Keratinocyte (primary cell): Measurements from ENCODE around the gene PADI6. TPM values are rescaled to one million over a fixed set of nuclear protein-coding genes. Genes with fewer than 3 reads are reported as not detected.

Source experiments
- DNase-seq: peaks from one replicate; pipeline ENCODE4 v3.0.0-alpha.2; 2011; ENCODE audit warnings: low read depth, missing footprints, low spot score
- FAIRE-seq: peaks from 2 replicates; lab custom pipeline; 2011; peaks lifted over from hg19 to GRCh38; lab: Jason Lieb, UNC
- H2AFZ ChIP-seq: 2 replicates; pipeline ENCODE4 v1.6.0; 2012; ENCODE audit warnings: low read length, control low read depth, inconsistent platforms; ENCODE audit not compliant: control insufficient read depth
- H3K27ac ChIP-seq: 2 replicates; pipeline ENCODE4 v1.5.1; 2011; ENCODE audit warnings: low read length; ENCODE audit not compliant: control insufficient read depth, insufficient read depth
- H3K27me3 ChIP-seq: 3 replicates; pipeline ENCODE4 v1.6.0; 2011; ENCODE audit warnings: low read length; ENCODE audit not compliant: control insufficient read depth, insufficient read depth; ENCODE audit errors: extremely low read depth
- H3K36me3 ChIP-seq, 2 experiments: 2 replicates in 1 of 2; 3 replicates in 1 of 2; pipeline ENCODE4 v1.5.1; 2011; ENCODE audit warnings: low read length in 2 of 2, mild to moderate bottlenecking in 1 of 2; ENCODE audit not compliant: control insufficient read depth in 2 of 2, insufficient read depth in 2 of 2; ENCODE audit errors: extremely low read depth in 1 of 2
- H3K4me1 ChIP-seq: 3 replicates; pipeline ENCODE4 v1.5.1; 2011; ENCODE audit warnings: low read length; ENCODE audit not compliant: control insufficient read depth, insufficient read depth; ENCODE audit errors: extremely low read depth
- H3K4me2 ChIP-seq: 3 replicates; pipeline ENCODE4 v1.6.0; 2011; ENCODE audit warnings: low read depth, low read length; ENCODE audit not compliant: control insufficient read depth, insufficient read depth; ENCODE audit errors: extremely low read depth
- H3K4me3 ChIP-seq, 3 experiments: fragments of 200-600 bp in 1 of 3; sonication (generic) in 1 of 3; 2 replicates in 2 of 3; 3 replicates in 1 of 3; pipeline ENCODE4 v1.5.1; 2011 to 2016; ENCODE audit warnings: low read length in 3 of 3, mild to moderate bottlenecking in 3 of 3, control low read depth in 2 of 3, inconsistent platforms in 1 of 3, low read depth in 1 of 3, mixed read lengths in 1 of 3, mixed run types in 1 of 3, moderate library complexity in 1 of 3; ENCODE audit not compliant: control insufficient read depth in 2 of 3, insufficient read depth in 2 of 3; ENCODE audit errors: extremely low read depth in 1 of 3
- H3K79me2 ChIP-seq: 2 replicates; pipeline ENCODE4 v1.6.0; 2012; ENCODE audit warnings: low read length; ENCODE audit not compliant: control insufficient read depth, insufficient read depth
- H3K9ac ChIP-seq: 3 replicates; pipeline ENCODE4 v1.6.0; 2011; ENCODE audit warnings: low read length; ENCODE audit not compliant: control insufficient read depth, insufficient read depth; ENCODE audit errors: extremely low read depth
- H3K9me1 ChIP-seq: 3 replicates; pipeline ENCODE4 v1.6.0; 2011; ENCODE audit warnings: low read length; ENCODE audit not compliant: control insufficient read depth, insufficient read depth; ENCODE audit errors: extremely low read depth
- H3K9me3 ChIP-seq: 2 replicates; pipeline ENCODE4 v1.5.1; 2012; ENCODE audit warnings: low read depth, low read length; ENCODE audit not compliant: control insufficient read depth
- H4K20me1 ChIP-seq: 3 replicates; pipeline ENCODE4 v1.6.0; 2011; ENCODE audit warnings: low read length; ENCODE audit not compliant: control insufficient read depth, insufficient read depth; ENCODE audit errors: extremely low read depth
- EZH2 ChIP-seq: IDR thresholded peaks from one replicate; pipeline ENCODE4 v1.6.1; 2012; ENCODE audit warnings: inconsistent platforms, mild to moderate bottlenecking, low read length, moderate library complexity
- dilution Hi-C: fragments of 300-500 bp; cut with MboI; formaldehyde crosslinking; loops from one replicate; pipeline ENCODE4 v1.7.0; 2020; ENCODE audit warnings: low sequenced_read_pairs; ENCODE audit not compliant: extremely low pct_ligation_motif_present
- polyA plus RNA-seq, 5 experiments: library from polyadenylated mRNA; depleted of rRNA in 3 of 5; stranded (reverse) in 3 of 5; stranded (forward) in 1 of 5; unstranded in 1 of 5; fragments of >200 nt; gene quantifications; 1 replicate in 1 of 5; 2 replicates in 3 of 5; 3 replicates in 1 of 5; pipeline versions ENCODE4 v1.2.1 to v1.2.3, GENCODE V29; 2011 to 2012; ENCODE audit warnings: missing spikeins in 2 of 5, low read depth in 1 of 5, low replicate concordance in 1 of 5
- TF ChIP-seq, protein P1 (sequence below), 3 experiments: IDR thresholded peaks in 1 of 3; conservative IDR thresholded peaks in 1 of 3; optimal IDR thresholded peaks in 1 of 3; 2 replicates in 2 of 3; 3 replicates in 1 of 3; pipeline versions ENCODE3 to v1.5.1; 2011; ENCODE audit warnings: low read length in 3 of 3, mild to moderate bottlenecking in 3 of 3, moderate library complexity in 2 of 3, control low read depth in 1 of 3, inconsistent platforms in 1 of 3; ENCODE audit not compliant: insufficient read depth in 2 of 3; ENCODE audit errors: extremely low read depth in 1 of 3

PADI6 gene
- polyA plus RNA-seq, 1 donor (not counting 4 experiments of a cell fraction or from before 2014, with no cell fraction given) = not detected

- DNase-seq = no peak
- no peak overlapping the region for H3K27ac ChIP-seq
- H3K4me2 ChIP-seq = no peak overlapping the region
- TF ChIP-seq EZH2 = no peak
- TF ChIP-seq, protein P1, sequence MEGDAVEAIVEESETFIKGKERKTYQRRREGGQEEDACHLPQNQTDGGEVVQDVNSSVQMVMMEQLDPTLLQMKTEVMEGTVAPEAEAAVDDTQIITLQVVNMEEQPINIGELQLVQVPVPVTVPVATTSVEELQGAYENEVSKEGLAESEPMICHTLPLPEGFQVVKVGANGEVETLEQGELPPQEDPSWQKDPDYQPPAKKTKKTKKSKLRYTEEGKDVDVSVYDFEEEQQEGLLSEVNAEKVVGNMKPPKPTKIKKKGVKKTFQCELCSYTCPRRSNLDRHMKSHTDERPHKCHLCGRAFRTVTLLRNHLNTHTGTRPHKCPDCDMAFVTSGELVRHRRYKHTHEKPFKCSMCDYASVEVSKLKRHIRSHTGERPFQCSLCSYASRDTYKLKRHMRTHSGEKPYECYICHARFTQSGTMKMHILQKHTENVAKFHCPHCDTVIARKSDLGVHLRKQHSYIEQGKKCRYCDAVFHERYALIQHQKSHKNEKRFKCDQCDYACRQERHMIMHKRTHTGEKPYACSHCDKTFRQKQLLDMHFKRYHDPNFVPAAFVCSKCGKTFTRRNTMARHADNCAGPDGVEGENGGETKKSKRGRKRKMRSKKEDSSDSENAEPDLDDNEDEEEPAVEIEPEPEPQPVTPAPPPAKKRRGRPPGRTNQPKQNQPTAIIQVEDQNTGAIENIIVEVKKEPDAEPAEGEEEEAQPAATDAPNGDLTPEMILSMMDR (optimal IDR thresholded peaks at IDR 0.05 in 1 of 3, IDR thresholded peaks at IDR 0.05 in 1 of 3, conservative IDR thresholded peaks at IDR 0.05 in 1 of 3; ENCODE audit: extremely low read depth in 1 of 3, insufficient read depth in 2 of 3, low read length in 3 of 3) = no peak
- H3K27me3 ChIP-seq = no peaks in the 10 kb centered on the region
- H3K9me3 ChIP-seq = no peaks in the 10 kb centered on the region
- peaks cover 11% of the 10 kb centered on the region for H3K4me1 ChIP-seq
- FAIRE-seq = no peak
- H3K9me1 ChIP-seq = no peaks in the 10 kb centered on the region
- H3K9ac ChIP-seq = no peak overlapping the region
- H3K4me3 ChIP-seq = no peak overlapping the region
- dilution Hi-C loops = no loop called here
- no peaks in the 10 kb centered on the region for H3K36me3 ChIP-seq
- H2AFZ ChIP-seq = no peak overlapping the region
- no peaks in the 10 kb centered on the region for H3K79me2 ChIP-seq
- H4K20me1 ChIP-seq = no peaks in the 10 kb centered on the region
Measured at GRCh38 chr1:17338706-17339493, 33.1 kb upstream of the PADI6 start.

DNA sequence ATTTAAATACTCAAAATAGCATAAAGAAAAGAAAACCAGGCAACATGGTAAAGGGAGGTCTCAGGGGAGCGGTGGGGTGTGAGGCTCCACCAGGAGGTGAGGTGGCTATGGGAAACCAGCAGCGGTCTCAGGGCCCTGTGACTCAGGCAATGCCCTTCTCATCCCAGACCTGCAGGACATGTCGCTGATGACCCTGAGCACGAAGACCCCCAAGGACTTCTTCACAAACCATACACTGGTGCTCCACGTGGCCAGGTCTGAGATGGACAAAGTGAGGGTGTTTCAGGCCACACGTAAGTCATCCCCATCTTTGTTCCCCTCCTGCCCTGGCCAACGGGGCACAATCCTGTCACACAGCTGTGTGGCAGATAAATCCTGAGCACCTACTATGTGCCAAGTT lies 32.5 kb upstream of the PADI6 start:
- Histone ChIP-seq H3K4me3 (no peak overlapping the region), H3K4me2 (no peak overlapping the region), H3K27me3 (no peaks in the 10 kb centered on the region), H3K4me1 (peaks cover 11% of the 10 kb centered on the region), H3K9me3 (no peaks in the 10 kb centered on the region), H3K9me1 (no peaks in the 10 kb centered on the region), H2AFZ (no peak overlapping the region), H3K9ac (no peak overlapping the region), H4K20me1 (no peaks in the 10 kb centered on the region), H3K36me3 (no peaks in the 10 kb centered on the region), H3K27ac (no peak overlapping the region), H3K79me2 (no peaks in the 10 kb centered on the region)
- FAIRE-seq (no peak), DNase-seq (no peak)
- TF ChIP-seq EZH2 = no peak
- TF ChIP-seq, protein P1 (optimal IDR thresholded peaks at IDR 0.05 in 1 of 3, IDR thresholded peaks at IDR 0.05 in 1 of 3, conservative IDR thresholded peaks at IDR 0.05 in 1 of 3; ENCODE audit: extremely low read depth in 1 of 3, insufficient read depth in 2 of 3, low read length in 3 of 3) = no peak
- dilution Hi-C loops = no loop called here
